Measurements from ENCODE around the gene MXD3. TPM values are rescaled to one million over a fixed set of nuclear protein-coding genes. Genes with fewer than 3 reads are reported as not detected.

MXD3 gene
- total and polyA plus RNA-seq, 2 of the 4 experiments (the other 2 are of a cell fraction): 7.3 to 12.9 TPM

GRCh38 chr5:177300236-177300880 is 11.3 kb downstream of the MXD3 start:
- H2AK9ac ChIP-seq (replicated peaks; ENCODE audit: low read depth, low read length, poor library complexity): peak overlapping the region; percentile 51
- no peak overlapping the region for H2AK5ac ChIP-seq (ENCODE audit: low read depth, low read length)
- no peak overlapping the region for H4K5ac ChIP-seq (ENCODE audit: low read depth, low read length)
- H2BK20ac ChIP-seq (ENCODE audit: low read depth, low read length): no peak overlapping the region
- in situ Hi-C loops (cut with MboI; ENCODE audit: low sequenced_read_pairs): no loop called here
- peaks cover 31% of the 10 kb centered on the region for H3K36me3 ChIP-seq (ENCODE audit: control insufficient read depth, insufficient read depth, low read length)
- no peak overlapping the region for H3K4me3 ChIP-seq (ENCODE audit: insufficient read depth, low read depth, low read length)
- peak overlapping the region; percentile 21 for H2BK5ac ChIP-seq (ENCODE audit: low read depth, low read length, poor library complexity, severe bottlenecking)
- no peak overlapping the region for H3K14ac ChIP-seq (replicated peaks; ENCODE audit: low read depth, low read length)
- dilution Hi-C loops (cut with HindIII; ENCODE audit: low sequenced_read_pairs, unreplicated experiment): no loop called here
- peak overlapping the region; percentile 49 for H3K4ac ChIP-seq (ENCODE audit: low read depth, low read length)
- H3K23ac ChIP-seq (ENCODE audit: low read depth, low read length): peak overlapping the region; percentile 60; the same call in 1 of the 2 replicates
- H3K4me2 ChIP-seq (ENCODE audit: low read depth, low read length): peak overlapping the region; percentile 62
- peak overlapping the region; percentile 16 for H2AFZ ChIP-seq (replicated peaks; ENCODE audit: low read length, poor library complexity)
- ChIA-PET CTCF (no interaction called here), POLR2A (ENCODE audit: unreplicated experiment) (no interaction called here)
- H2BK15ac ChIP-seq (ENCODE audit: low read depth, low read length): no peak overlapping the region
- H3K27me3 ChIP-seq (ENCODE audit: control insufficient read depth, insufficient read depth, low read length): no peaks in the 10 kb centered on the region
- H4K91ac ChIP-seq (ENCODE audit: insufficient read depth, low read depth, low read length): no peak overlapping the region
- WGBS, 2 experiments (ENCODE audit: extremely low coverage in 2 of 2, insufficient read length in 1 of 2): no CpG with 5 or more reads among the region's 4 CpGs
- intact Hi-C loops (cut with micrococcal nuclease): loop anchor here (1.0 kb wide), 1 partner anchor 186 kb away; no protein-coding TSS in a partner anchor
- H3K27ac ChIP-seq (ENCODE audit: insufficient read depth, low read length): peak overlapping the region; percentile 28; the same call in 1 of the 2 replicates
- peaks cover 12% of the 10 kb centered on the region for H3K4me1 ChIP-seq (ENCODE audit: control insufficient read depth, insufficient read depth, low read length)
- H3K9me3 ChIP-seq (ENCODE audit: control insufficient read depth, insufficient read depth, low read length): no peaks in the 10 kb centered on the region
- H3K18ac ChIP-seq (ENCODE audit: low read depth, low read length): no peak overlapping the region
- H4K20me1 ChIP-seq (ENCODE audit: insufficient read depth, low read length): peaks cover 16% of the 10 kb centered on the region
- H2BK120ac ChIP-seq (ENCODE audit: low read depth, low read length): no peak overlapping the region
- H4K8ac ChIP-seq (ENCODE audit: low read depth in 2 of 2, low read length in 2 of 2): peak overlapping the region in 1 of 2 experiments; percentile 89; a peak in 2 of 4 replicates
- H3K79me1 ChIP-seq (ENCODE audit: low read depth in 1 of 2, low read length in 2 of 2): peaks cover 12 to 61% of the 10 kb centered on the region in 2 experiments
- peaks cover 4% of the 10 kb centered on the region; the same call in 1 of the 2 replicates for H3K9me1 ChIP-seq (ENCODE audit: insufficient read depth, low read length)
- no peak overlapping the region for H3K56ac ChIP-seq (ENCODE audit: extremely low read depth, insufficient read depth, low read length)
- H3K9ac ChIP-seq (ENCODE audit: low read depth, low read length): 0 out of 2 replicates have a peak overlapping the region, but pooled peaks have one; percentile 26
- BruUV-seq (replicated peaks): no TSS peak
- peak; percentile 58 for ATAC-seq (ENCODE audit: low read depth)
- peak; percentile 80 for DNase-seq
- no peak for TF ChIP-seq RFX5 (IDR thresholded peaks at IDR 0.05; ENCODE audit: low read depth, low read length)
- TF ChIP-seq ELK1 (IDR thresholded peaks at IDR 0.05; ENCODE audit: borderline replicate concordance, low read depth, low read length): no peak
- TF ChIP-seq BHLHE40 (IDR thresholded peaks at IDR 0.05; ENCODE audit: low read depth, low read length): no peak
- 0 out of 2 replicates have a peak, but pooled peaks have one; percentile 6 for TF ChIP-seq SMC3 (IDR thresholded peaks at IDR 0.05; ENCODE audit: low read depth, low read length)
- peak; percentile 69; the same call in 1 of the 2 replicates for TF ChIP-seq MAZ (IDR thresholded peaks at IDR 0.05; ENCODE audit: borderline replicate concordance, low read depth, low read length)
- TF ChIP-seq MXI1 (IDR thresholded peaks at IDR 0.05; ENCODE audit: borderline replicate concordance, low read depth, low read length): no peak
- no peak for TF ChIP-seq CEBPB (IDR thresholded peaks at IDR 0.05; ENCODE audit: low read depth, low read length)
- no peak for TF ChIP-seq MAFK (IDR thresholded peaks at IDR 0.05; ENCODE audit: low read depth, low read length)
- TF ChIP-seq RAD21 (IDR thresholded peaks at IDR 0.05; ENCODE audit: low read length): peak; percentile 29; the same call in 1 of the 2 replicates
- TF ChIP-seq POLR2A (IDR thresholded peaks at IDR 0.05; ENCODE audit: low read depth, low read length): no peak
- no peak for TF ChIP-seq CHD1 (IDR thresholded peaks at IDR 0.05; ENCODE audit: low read depth, low read length)
- no peak for TF ChIP-seq FOS (IDR thresholded peaks at IDR 0.05; ENCODE audit: low read depth, low read length)
- 0 out of 2 replicates have a peak, but pooled peaks have one; percentile 28 for TF ChIP-seq CTCF (conservative IDR thresholded peaks at IDR 0.05; ENCODE audit: low read depth, low read length)
- TF ChIP-seq RCOR1 (IDR thresholded peaks at IDR 0.05; ENCODE audit: insufficient replicate concordance, low read length): no peak
- TF ChIP-seq NFE2L2 (IDR thresholded peaks at IDR 0.05; ENCODE audit: low read depth, low read length): no peak
